Posterior vena cava (tissue), 2 donors: ENCODE data around the gene NCK2. TPM values are rescaled to one million over a fixed set of nuclear protein-coding genes. Genes with fewer than 3 reads are reported as not detected.

Experiments
- DNase-seq: peaks from one replicate; pipeline ENCODE4 v3.0.0-alpha.2; 2020; ENCODE audit warnings: low spot score
- intact Hi-C, 2 donors: fragments of 100-400 bp; cut with DNase I; formaldehyde crosslinking; loops; one replicate each; pipeline versions ENCODE4 v1.14.1 to v1.14.2; 2022 to 2023
- total RNA-seq, 2 donors: library from RNA; stranded (reverse); fragmentation: NEBNext Ultra II Directional; extraction: Animal tissue kit (Norgen Biotek cat#: 25700); gene quantifications; one replicate each; pipeline ENCODE4 v1.2.1, GENCODE V29; 2021
- donor health status: DM: yes; HTN: yes; CAD: no.
- donor health status: DM: yes; HTN: yes; CAD: no.

Gene NCK2
- total RNA-seq, 2 donors from 2014 or later: 32.8 to 42.6 TPM

GRCh38 chr2:105800036-105800713 lies 55.5 kb downstream of the NCK2 start:
- intact Hi-C loops: no loop called here
- DNase-seq: no peak

- no peak for DNase-seq
Observed at GRCh38 chr2:105800953-105801635, 56.4 kb downstream of the NCK2 start.

GRCh38 chr2:105801961-105802360 lies 57.2 kb downstream of the NCK2 start:
- intact Hi-C loops: no loop called here
- DNase-seq: no peak

More at GRCh38 chr2:105800953-105801635, 56.4 kb downstream of the NCK2 start:
- intact Hi-C loops: no loop called here

- DNase-seq: no peak
- intact Hi-C loops: no loop called here
Observed at GRCh38 chr2:105802587-105802986, 57.9 kb downstream of the NCK2 start.

- no peak for DNase-seq
- intact Hi-C loops: no loop called here
Observed at GRCh38 chr2:105803337-105803736, 58.6 kb downstream of the NCK2 start.

- intact Hi-C loops: loop anchor here in 1 of 2 donors (2.0 kb wide), 1 partner anchor 59 kb away; the partner anchor contains the start of gene NCK2
- no peak for DNase-seq
Observed at GRCh38 chr2:105803773-105804172, 59.1 kb downstream of the NCK2 start.

GRCh38 chr2:105804266-105804665 lies 59.6 kb downstream of the NCK2 start:
- intact Hi-C loops: loop anchor here in 1 of 2 donors (2.0 kb wide), 1 partner anchor 59 kb away; the partner anchor contains the start of gene NCK2
- DNase-seq: no peak

GRCh38 chr2:105806996-105807395 lies 62.3 kb downstream of the NCK2 start:
- no peak for DNase-seq
- intact Hi-C loops: no loop called here

GRCh38 chr2:105808423-105809096 lies 63.8 kb downstream of the NCK2 start:
- intact Hi-C loops: no loop called here
- DNase-seq: no peak

- intact Hi-C loops: no loop called here
- no peak for DNase-seq
Observed at GRCh38 chr2:105809097-105809473, 64.4 kb downstream of the NCK2 start.

- no peak for DNase-seq
- intact Hi-C loops: no loop called here
Observed at GRCh38 chr2:105809723-105810122, 65.0 kb downstream of the NCK2 start.

GRCh38 chr2:105812180-105813044 lies 67.7 kb downstream of the NCK2 start:
- intact Hi-C loops: no loop called here
- DNase-seq: no peak

GRCh38 chr2:105813045-105813315 lies 68.3 kb downstream of the NCK2 start:
- intact Hi-C loops: no loop called here
- no peak for DNase-seq

GRCh38 chr2:105813405-105813804 lies 68.7 kb downstream of the NCK2 start:
- DNase-seq: no peak
- intact Hi-C loops: no loop called here

GRCh38 chr2:105814291-105814940 lies 69.7 kb downstream of the NCK2 start:
- intact Hi-C loops: no loop called here
- DNase-seq: no peak

GRCh38 chr2:105815401-105815800 lies 70.7 kb downstream of the NCK2 start:
- intact Hi-C loops: no loop called here
- no peak for DNase-seq

- intact Hi-C loops: no loop called here
Observed at GRCh38 chr2:105820151-105820550, 75.4 kb downstream of the NCK2 start.

GRCh38 chr2:105820691-105821090 lies 76.0 kb downstream of the NCK2 start:
- intact Hi-C loops: no loop called here
- DNase-seq: no peak

More at GRCh38 chr2:105820151-105820550, 75.4 kb downstream of the NCK2 start:
- DNase-seq: no peak

- intact Hi-C loops: no loop called here
- no peak for DNase-seq
Observed at GRCh38 chr2:105821428-105822125, 76.9 kb downstream of the NCK2 start.
